DND-41 (cell line): ENCODE measurements around the gene ZIC4.

ENCODE experiments used
- ATAC-seq: fragments of 200-7000 bp; cut with Tn5 transposase; 3 replicates; pipeline ENCODE4 v1.9.1; 2021; ENCODE audit warnings: low read depth; ENCODE audit not compliant: insufficient read depth
- DNase-seq: peaks from one replicate; pipeline ENCODE4 v3.0.0-alpha.2; 2020
- H2AFZ ChIP-seq: 2 replicates; pipeline ENCODE4 v1.6.0; 2012; ENCODE audit warnings: low read depth, low read length
- H3K27ac ChIP-seq: 2 replicates; pipeline ENCODE4 v1.5.1; 2012; ENCODE audit warnings: low read length, inconsistent platforms
- H3K27me3 ChIP-seq: fragments of 200-600 bp; sonication (generic); 2 replicates; pipeline ENCODE4 v1.6.0; 2012; ENCODE audit warnings: low read length, mild to moderate bottlenecking, inconsistent platforms; ENCODE audit not compliant: insufficient read depth, poor library complexity
- H3K36me3 ChIP-seq: 2 replicates; pipeline ENCODE4 v1.5.1; 2012; ENCODE audit warnings: low read length, inconsistent platforms; ENCODE audit not compliant: insufficient read depth
- H3K4me1 ChIP-seq: 2 replicates; pipeline ENCODE4 v1.5.1; 2012; ENCODE audit warnings: mild to moderate bottlenecking, low read length; ENCODE audit not compliant: insufficient read depth
- H3K4me2 ChIP-seq: 2 replicates; pipeline ENCODE4 v1.6.0; 2012; ENCODE audit warnings: mild to moderate bottlenecking, moderate library complexity, low read length, inconsistent platforms; ENCODE audit not compliant: insufficient read depth
- H3K4me3 ChIP-seq, 2 experiments: fragments of 200-600 bp in 1 of 2; shearing (Covaris generic) in 1 of 2; 2 replicates each; pipeline ENCODE4 v1.5.1; 2012 to 2016; ENCODE audit warnings: inconsistent platforms in 2 of 2, low read length in 2 of 2, mild to moderate bottlenecking in 2 of 2, low read depth in 1 of 2, moderate library complexity in 1 of 2
- H3K79me2 ChIP-seq: 2 replicates; pipeline ENCODE4 v1.6.0; 2012; ENCODE audit warnings: low read length, inconsistent platforms; ENCODE audit not compliant: insufficient read depth
- H3K9ac ChIP-seq: 2 replicates; pipeline ENCODE4 v1.6.0; 2012; ENCODE audit warnings: low read depth, mild to moderate bottlenecking, inconsistent platforms, low read length, moderate library complexity
- H3K9me3 ChIP-seq: 2 replicates; pipeline ENCODE4 v1.5.1; 2012; ENCODE audit warnings: low read length, moderate library complexity, mild to moderate bottlenecking, inconsistent platforms; ENCODE audit not compliant: insufficient read depth, severe bottlenecking
- H4K20me1 ChIP-seq: 2 replicates; pipeline ENCODE4 v1.6.0; 2012; ENCODE audit warnings: low read length; ENCODE audit not compliant: insufficient read depth
- EZH2 ChIP-seq: IDR thresholded peaks from 3 replicates; pipeline ENCODE4 v1.6.1; 2012; ENCODE audit warnings: borderline replicate concordance, low read depth, mild to moderate bottlenecking, moderate library complexity, low read length, inconsistent platforms; ENCODE audit not compliant: severe bottlenecking
- TF ChIP-seq, protein P1 (sequence below): IDR thresholded peaks from 2 replicates; pipeline ENCODE4 v1.5.1; 2012; ENCODE audit warnings: borderline replicate concordance, low read length, moderate library complexity, mild to moderate bottlenecking; ENCODE audit not compliant: poor library complexity, severe bottlenecking; ENCODE audit errors: extremely low read depth

ZIC4 gene

DNA sequence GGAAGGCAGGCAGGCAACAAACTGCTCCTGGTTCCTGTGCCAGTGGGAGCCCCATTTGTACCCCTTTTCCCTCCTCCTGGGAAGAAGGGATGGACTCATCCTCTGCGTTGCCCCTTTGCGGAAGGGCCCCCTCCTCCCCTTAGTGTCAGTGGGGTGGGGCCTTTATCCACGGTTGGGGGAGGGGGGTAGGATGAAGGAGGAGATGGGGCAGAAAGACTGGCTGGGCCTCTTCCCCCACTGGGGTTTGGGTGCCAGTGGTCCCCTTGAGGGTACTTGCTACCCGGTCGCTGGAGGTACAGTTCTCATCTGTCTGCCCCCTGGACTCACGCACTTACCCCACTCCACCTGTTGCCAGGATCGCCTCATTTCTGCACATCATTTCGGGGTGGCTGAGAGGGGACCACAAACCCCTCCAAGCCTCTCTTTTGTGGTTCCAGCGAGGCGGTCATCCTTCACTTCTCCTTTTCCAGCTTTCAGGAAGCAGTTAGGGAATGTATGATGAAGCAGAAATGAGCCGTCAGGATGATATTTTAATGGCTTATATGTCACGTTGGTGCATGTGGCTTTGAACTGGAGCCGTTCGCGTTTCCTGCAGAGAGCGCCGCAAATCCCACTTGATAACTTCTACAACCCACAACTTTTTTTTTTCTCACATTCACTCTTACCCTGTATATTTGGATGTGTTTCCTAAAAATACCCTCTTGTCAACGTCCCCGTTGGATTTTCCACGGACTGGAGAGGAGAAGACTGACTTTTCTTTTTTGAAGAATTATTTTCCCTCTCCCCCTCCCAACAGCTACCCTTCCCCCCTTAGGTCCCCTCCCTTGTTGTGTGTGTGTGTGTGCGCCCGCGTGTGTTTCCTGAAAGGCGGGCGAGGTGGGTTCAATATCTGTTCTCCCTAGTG, at the start of gene ZIC4:
Gene ZIC4 (minus strand): TSS at position 516 of the 904 bp plus-strand sequence. CDS start 3,746 bp downstream, outside the sequence.
- Histone ChIP-seq H3K4me2 (no peak within 1 kb of the TSS), H3K4me1 (no peaks in the 10 kb centered on the region), H3K79me2 (no peaks in the 10 kb centered on the region), H3K27me3 (no peaks in the 10 kb centered on the region), H3K9me3 (peaks cover 10% of the 10 kb centered on the region), H4K20me1 (no peaks in the 10 kb centered on the region), H2AFZ (no peak within 1 kb of the TSS), H3K9ac (no peak within 1 kb of the TSS), H3K4me3 (no peak within 1 kb of the TSS), H3K27ac (no peak within 1 kb of the TSS), H3K36me3 (no peaks in the 10 kb centered on the region)
- no peak for TF ChIP-seq EZH2
- TF ChIP-seq, protein P1, sequence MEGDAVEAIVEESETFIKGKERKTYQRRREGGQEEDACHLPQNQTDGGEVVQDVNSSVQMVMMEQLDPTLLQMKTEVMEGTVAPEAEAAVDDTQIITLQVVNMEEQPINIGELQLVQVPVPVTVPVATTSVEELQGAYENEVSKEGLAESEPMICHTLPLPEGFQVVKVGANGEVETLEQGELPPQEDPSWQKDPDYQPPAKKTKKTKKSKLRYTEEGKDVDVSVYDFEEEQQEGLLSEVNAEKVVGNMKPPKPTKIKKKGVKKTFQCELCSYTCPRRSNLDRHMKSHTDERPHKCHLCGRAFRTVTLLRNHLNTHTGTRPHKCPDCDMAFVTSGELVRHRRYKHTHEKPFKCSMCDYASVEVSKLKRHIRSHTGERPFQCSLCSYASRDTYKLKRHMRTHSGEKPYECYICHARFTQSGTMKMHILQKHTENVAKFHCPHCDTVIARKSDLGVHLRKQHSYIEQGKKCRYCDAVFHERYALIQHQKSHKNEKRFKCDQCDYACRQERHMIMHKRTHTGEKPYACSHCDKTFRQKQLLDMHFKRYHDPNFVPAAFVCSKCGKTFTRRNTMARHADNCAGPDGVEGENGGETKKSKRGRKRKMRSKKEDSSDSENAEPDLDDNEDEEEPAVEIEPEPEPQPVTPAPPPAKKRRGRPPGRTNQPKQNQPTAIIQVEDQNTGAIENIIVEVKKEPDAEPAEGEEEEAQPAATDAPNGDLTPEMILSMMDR, result no peak
- ATAC-seq, result no peak
- no peak for DNase-seq

DNA sequence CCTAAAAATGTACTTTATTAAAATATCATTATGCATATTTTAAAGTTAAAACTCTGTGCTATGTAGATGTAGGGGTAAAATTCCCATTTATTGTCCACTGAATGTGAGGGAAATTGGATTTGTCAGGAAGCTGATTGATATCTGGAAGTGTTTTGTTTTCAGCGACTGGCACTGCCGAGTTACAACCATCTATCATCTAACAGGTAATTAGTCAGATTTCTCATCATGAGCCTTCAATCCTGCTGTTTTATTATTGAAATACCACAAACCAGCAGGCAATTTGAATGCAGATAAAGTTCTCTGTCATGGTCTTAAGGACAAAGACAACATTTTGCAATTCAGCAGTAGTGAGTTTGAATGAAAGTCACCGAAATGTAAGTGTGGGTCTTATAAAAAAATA, 43.3 kb upstream of the ZIC4 start:
- Histone ChIP-seq H3K36me3 (no peaks in the 10 kb centered on the region), H3K27ac (no peak overlapping the region), H3K27me3 (no peaks in the 10 kb centered on the region), H3K4me1 (no peaks in the 10 kb centered on the region), H3K4me2 (no peak overlapping the region), H3K9me3 (no peaks in the 10 kb centered on the region), H3K9ac (no peak overlapping the region), H3K4me3 (no peak overlapping the region), H4K20me1 (no peaks in the 10 kb centered on the region), H3K79me2 (no peaks in the 10 kb centered on the region), H2AFZ (no peak overlapping the region)
- ATAC-seq (no peak), DNase-seq (no peak)
- TF ChIP-seq EZH2, result no peak
- TF ChIP-seq, protein P1, result no peak

DNA sequence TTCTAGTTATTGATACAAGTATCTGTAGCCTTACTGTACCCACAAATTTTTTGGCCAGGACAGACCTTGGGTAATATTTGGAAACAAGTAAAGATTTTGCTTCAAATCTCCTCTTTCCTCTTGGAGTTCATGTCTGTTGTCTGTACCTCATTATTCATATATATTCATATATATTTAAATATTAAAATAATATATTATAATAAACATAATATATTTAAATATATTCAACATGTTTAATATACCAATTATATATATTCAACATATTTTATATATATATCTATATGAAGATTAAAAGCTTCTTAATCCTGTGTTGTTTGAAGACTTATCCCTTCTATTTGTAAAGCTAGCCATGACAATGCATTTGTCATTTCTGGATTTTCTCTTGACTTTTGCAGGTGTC, 40.9 kb upstream of the ZIC4 start:
- Histone ChIP-seq H3K79me2 (no peaks in the 10 kb centered on the region), H3K4me3 (no peak overlapping the region), H3K4me1 (no peaks in the 10 kb centered on the region), H3K9me3 (no peaks in the 10 kb centered on the region), H3K4me2 (no peak overlapping the region), H3K27ac (no peak overlapping the region), H4K20me1 (no peaks in the 10 kb centered on the region), H3K27me3 (no peaks in the 10 kb centered on the region), H3K36me3 (no peaks in the 10 kb centered on the region), H2AFZ (no peak overlapping the region), H3K9ac (no peak overlapping the region)
- ATAC-seq (no peak), DNase-seq (no peak)
- TF ChIP-seq EZH2, result no peak
- TF ChIP-seq, protein P1, result no peak
